GM23338 (cell line): ENCODE measurements around the gene SIGLEC15. TPM values are rescaled to one million over a fixed set of nuclear protein-coding genes. Genes with fewer than 3 reads are reported as not detected.

Experiments
- ATAC-seq: fragments of 200-7000 bp; cut with Tn5 transposase; 3 replicates; pipeline ENCODE4 v1.9.1; 2020
- DNase-seq: peaks from one replicate; pipeline ENCODE4 v3.0.0-alpha.2; 2015; ENCODE audit warnings: low spot score
- H2AFZ ChIP-seq: fragments of 200-600 bp; sonication (generic); 2 replicates; pipeline ENCODE4 v1.8.0; 2016; ENCODE audit warnings: antibody characterized with exemption, mild to moderate bottlenecking, moderate library complexity
- H3F3A ChIP-seq: fragments of 200-600 bp; sonication (generic); replicated peaks from 2 replicates; pipeline ENCODE4 v1.8.0; 2017; ENCODE audit warnings: antibody characterized with exemption, mixed run types, low read depth
- H3K27ac ChIP-seq: fragments of 200-600 bp; sonication (generic); 2 replicates; pipeline ENCODE4 v1.6.1; 2016; ENCODE audit warnings: low read depth
- H3K27me3 ChIP-seq: fragments of 200-600 bp; sonication (generic); 2 replicates; pipeline ENCODE4 v1.8.0; 2016; ENCODE audit warnings: mild to moderate bottlenecking, mixed run types, moderate library complexity; ENCODE audit not compliant: insufficient read depth
- H3K36me3 ChIP-seq: fragments of 200-600 bp; sonication (generic); 2 replicates; pipeline ENCODE4 v1.8.0; 2016; ENCODE audit warnings: mild to moderate bottlenecking; ENCODE audit not compliant: insufficient read depth
- H3K4me1 ChIP-seq: fragments of 200-600 bp; sonication (generic); 2 replicates; pipeline ENCODE4 v1.8.0; 2016; ENCODE audit warnings: mild to moderate bottlenecking, moderate library complexity; ENCODE audit not compliant: insufficient read depth
- H3K4me2 ChIP-seq: fragments of 200-600 bp; sonication (generic); 2 replicates; pipeline ENCODE4 v1.7.1; 2017; ENCODE audit warnings: mixed run types
- H3K4me3 ChIP-seq: fragments of 200-600 bp; sonication (generic); 2 replicates; pipeline ENCODE4 v1.6.1; 2016; ENCODE audit warnings: mixed run types
- H3K79me2 ChIP-seq: fragments of 200-600 bp; sonication (generic); replicated peaks from 2 replicates; pipeline ENCODE4 v1.8.0; 2017; ENCODE audit warnings: mild to moderate bottlenecking; ENCODE audit not compliant: insufficient read depth
- H3K9me2 ChIP-seq: fragments of 200-600 bp; sonication (generic); 2 replicates; pipeline ENCODE4 v1.8.0; 2017; ENCODE audit not compliant: insufficient read depth
- H4K20me1 ChIP-seq: fragments of 200-600 bp; sonication (generic); replicated peaks from 2 replicates; pipeline ENCODE4 v1.8.0; 2017; ENCODE audit warnings: mild to moderate bottlenecking; ENCODE audit not compliant: insufficient read depth
- H3K27ac Mint-ChIP-seq: 2 replicates; pipeline ENCODE4 v1.8.0; 2020; ENCODE audit warnings: inconsistent platforms, mild to moderate bottlenecking, moderate library complexity, mixed read lengths
- H3K27me3 Mint-ChIP-seq: 3 replicates; pipeline ENCODE4 v1.8.0; 2022; ENCODE audit warnings: low read depth, mild to moderate bottlenecking, moderate library complexity, mixed read lengths, inconsistent platforms; ENCODE audit not compliant: insufficient read depth, poor library complexity
- H3K36me3 Mint-ChIP-seq: 3 replicates; pipeline ENCODE4 v1.8.0; 2021; ENCODE audit warnings: low read depth, mild to moderate bottlenecking, inconsistent platforms, moderate library complexity, mixed read lengths
- H3K4me1 Mint-ChIP-seq: 3 replicates; pipeline ENCODE4 v1.8.0; 2020; ENCODE audit warnings: mild to moderate bottlenecking, inconsistent platforms, mixed read lengths
- H3K4me3 Mint-ChIP-seq: 3 replicates; pipeline ENCODE4 v1.8.0; 2021; ENCODE audit warnings: moderate library complexity, mild to moderate bottlenecking, inconsistent platforms, mixed read lengths
- H3K9me3 Mint-ChIP-seq: 3 replicates; pipeline ENCODE4 v1.8.0; 2020; ENCODE audit warnings: moderate library complexity, mild to moderate bottlenecking, inconsistent platforms, mixed read lengths
- CTCF ChIP-seq, 2 experiments: fragments of 200-600 bp in 1 of 2; sonication (generic) in 1 of 2; conservative IDR thresholded peaks; 2 replicates each; pipeline versions ENCODE4 v1.5.1 to v1.6.1; 2016 to 2017; ENCODE audit warnings: antibody characterized with exemption in 2 of 2, low read depth in 2 of 2, mild to moderate bottlenecking in 2 of 2, moderate library complexity in 1 of 2
- ETS1 ChIP-seq: IDR thresholded peaks from 2 replicates; pipeline ENCODE4 v1.6.1; 2016; ENCODE audit warnings: antibody characterized with exemption
- EZH2phosphoT487 ChIP-seq: fragments of 200-600 bp; sonication (generic); IDR thresholded peaks from one replicate; pipeline ENCODE4 v1.8.1; 2018; ENCODE audit warnings: antibody characterized with exemption; ENCODE audit not compliant: unreplicated experiment
- JUNB ChIP-seq: IDR thresholded peaks from one replicate; pipeline ENCODE4 v1.6.1; 2016; ENCODE audit warnings: antibody characterized with exemption; ENCODE audit not compliant: unreplicated experiment
- NANOG ChIP-seq: IDR thresholded peaks from 2 replicates; pipeline ENCODE4 v1.6.1; 2016; ENCODE audit warnings: antibody characterized with exemption, borderline replicate concordance
- POLR2AphosphoS5 ChIP-seq: IDR thresholded peaks from 2 replicates; pipeline ENCODE4 v1.6.1; 2016; ENCODE audit warnings: antibody characterized with exemption, low read depth
- REST ChIP-seq: IDR thresholded peaks from one replicate; pipeline ENCODE4 v1.6.1; 2018; ENCODE audit warnings: antibody characterized with exemption; ENCODE audit not compliant: unreplicated experiment
- STAT1 ChIP-seq: IDR thresholded peaks from one replicate; pipeline ENCODE4 v1.6.1; 2016; ENCODE audit warnings: antibody characterized with exemption; ENCODE audit not compliant: unreplicated experiment
- ZNF114 ChIP-seq: fragments of 250-450 bp; sonication (Bioruptor Pico); IDR thresholded peaks from 2 replicates; pipeline ENCODE4 v1.5.0; 2020; ENCODE audit warnings: mild to moderate bottlenecking, moderate library complexity
- ZNF331 ChIP-seq: fragments of 250-450 bp; sonication (Bioruptor Pico); IDR thresholded peaks from 2 replicates; pipeline ENCODE4 v1.5.0; 2020; ENCODE audit warnings: low read depth, mild to moderate bottlenecking, moderate library complexity
- polyA plus RNA-seq: library from polyadenylated mRNA; unstranded; fragments of >200 nt; fragmentation: Nextera tagmentation; extraction: Ambion mirVana; gene quantifications from 2 replicates; pipeline ENCODE4 v1.2.1, GENCODE V29; 2016
- total RNA-seq: library from RNA; depleted of rRNA; stranded (reverse); fragments of >200 nt; shearing (Covaris generic); gene quantifications from 2 replicates; pipeline ENCODE4 v1.2.3, GENCODE V29; 2014
- TF ChIP-seq, protein P1 (sequence below): fragments of 250-450 bp; sonication (Bioruptor Pico); IDR thresholded peaks from 2 replicates; pipeline ENCODE4 v1.5.0; 2020; ENCODE audit warnings: mild to moderate bottlenecking, moderate library complexity

Gene SIGLEC15
- total and polyA plus RNA-seq, 2 experiments from 2014 or later, result 0.29 TPM; not detected in 1

- no peak for TF ChIP-seq CTCF (conservative IDR thresholded peaks at IDR 0.05; ENCODE audit: low read depth in 2 of 2)
- no peak for TF ChIP-seq POLR2AphosphoS5
- no peak for TF ChIP-seq STAT1
- no peak for TF ChIP-seq ZNF114 (CRISPR knock-in tag)
- no peak for TF ChIP-seq EZH2phosphoT487
Observed at GRCh38 chr18:45863469-45863868, 38.0 kb downstream of the SIGLEC15 start (continued).

GRCh38 chr18:45864081-45864480 is 38.6 kb downstream of the SIGLEC15 start:
- no peak overlapping the region for H3K4me2 ChIP-seq
- H3K36me3 ChIP-seq, result peaks cover 5% of the 10 kb centered on the region
- Mint-ChIP-seq H3K9me3 (no peaks in the 10 kb centered on the region), H3K27ac (no peak overlapping the region), H3K4me1 (no peaks in the 10 kb centered on the region), H3K27me3 (no peaks in the 10 kb centered on the region), H3K4me3 (no peak overlapping the region), H3K36me3 (peaks cover 43% of the 10 kb centered on the region)
- no peaks in the 10 kb centered on the region for H3K27me3 ChIP-seq
- H3K27ac ChIP-seq, result no peak overlapping the region
- no peak overlapping the region for H2AFZ ChIP-seq
- no peaks in the 10 kb centered on the region for H3K9me2 ChIP-seq
- no peaks in the 10 kb centered on the region for H3K79me2 ChIP-seq
- no peak overlapping the region for H3K4me3 ChIP-seq
- no peak for ATAC-seq
- H3F3A ChIP-seq, result no peaks in the 10 kb centered on the region
- H4K20me1 ChIP-seq, result no peaks in the 10 kb centered on the region; the same call in 1 of the 2 replicates
- no peak for DNase-seq
- H3K4me1 ChIP-seq, result no peaks in the 10 kb centered on the region
- no peak for TF ChIP-seq EZH2phosphoT487
- no peak for TF ChIP-seq REST
- TF ChIP-seq NANOG, result no peak
- TF ChIP-seq CTCF (conservative IDR thresholded peaks at IDR 0.05; ENCODE audit: low read depth in 2 of 2), result no peak
- TF ChIP-seq JUNB, result no peak
- TF ChIP-seq ZNF114 (CRISPR knock-in tag), result no peak
- TF ChIP-seq, protein P1, sequence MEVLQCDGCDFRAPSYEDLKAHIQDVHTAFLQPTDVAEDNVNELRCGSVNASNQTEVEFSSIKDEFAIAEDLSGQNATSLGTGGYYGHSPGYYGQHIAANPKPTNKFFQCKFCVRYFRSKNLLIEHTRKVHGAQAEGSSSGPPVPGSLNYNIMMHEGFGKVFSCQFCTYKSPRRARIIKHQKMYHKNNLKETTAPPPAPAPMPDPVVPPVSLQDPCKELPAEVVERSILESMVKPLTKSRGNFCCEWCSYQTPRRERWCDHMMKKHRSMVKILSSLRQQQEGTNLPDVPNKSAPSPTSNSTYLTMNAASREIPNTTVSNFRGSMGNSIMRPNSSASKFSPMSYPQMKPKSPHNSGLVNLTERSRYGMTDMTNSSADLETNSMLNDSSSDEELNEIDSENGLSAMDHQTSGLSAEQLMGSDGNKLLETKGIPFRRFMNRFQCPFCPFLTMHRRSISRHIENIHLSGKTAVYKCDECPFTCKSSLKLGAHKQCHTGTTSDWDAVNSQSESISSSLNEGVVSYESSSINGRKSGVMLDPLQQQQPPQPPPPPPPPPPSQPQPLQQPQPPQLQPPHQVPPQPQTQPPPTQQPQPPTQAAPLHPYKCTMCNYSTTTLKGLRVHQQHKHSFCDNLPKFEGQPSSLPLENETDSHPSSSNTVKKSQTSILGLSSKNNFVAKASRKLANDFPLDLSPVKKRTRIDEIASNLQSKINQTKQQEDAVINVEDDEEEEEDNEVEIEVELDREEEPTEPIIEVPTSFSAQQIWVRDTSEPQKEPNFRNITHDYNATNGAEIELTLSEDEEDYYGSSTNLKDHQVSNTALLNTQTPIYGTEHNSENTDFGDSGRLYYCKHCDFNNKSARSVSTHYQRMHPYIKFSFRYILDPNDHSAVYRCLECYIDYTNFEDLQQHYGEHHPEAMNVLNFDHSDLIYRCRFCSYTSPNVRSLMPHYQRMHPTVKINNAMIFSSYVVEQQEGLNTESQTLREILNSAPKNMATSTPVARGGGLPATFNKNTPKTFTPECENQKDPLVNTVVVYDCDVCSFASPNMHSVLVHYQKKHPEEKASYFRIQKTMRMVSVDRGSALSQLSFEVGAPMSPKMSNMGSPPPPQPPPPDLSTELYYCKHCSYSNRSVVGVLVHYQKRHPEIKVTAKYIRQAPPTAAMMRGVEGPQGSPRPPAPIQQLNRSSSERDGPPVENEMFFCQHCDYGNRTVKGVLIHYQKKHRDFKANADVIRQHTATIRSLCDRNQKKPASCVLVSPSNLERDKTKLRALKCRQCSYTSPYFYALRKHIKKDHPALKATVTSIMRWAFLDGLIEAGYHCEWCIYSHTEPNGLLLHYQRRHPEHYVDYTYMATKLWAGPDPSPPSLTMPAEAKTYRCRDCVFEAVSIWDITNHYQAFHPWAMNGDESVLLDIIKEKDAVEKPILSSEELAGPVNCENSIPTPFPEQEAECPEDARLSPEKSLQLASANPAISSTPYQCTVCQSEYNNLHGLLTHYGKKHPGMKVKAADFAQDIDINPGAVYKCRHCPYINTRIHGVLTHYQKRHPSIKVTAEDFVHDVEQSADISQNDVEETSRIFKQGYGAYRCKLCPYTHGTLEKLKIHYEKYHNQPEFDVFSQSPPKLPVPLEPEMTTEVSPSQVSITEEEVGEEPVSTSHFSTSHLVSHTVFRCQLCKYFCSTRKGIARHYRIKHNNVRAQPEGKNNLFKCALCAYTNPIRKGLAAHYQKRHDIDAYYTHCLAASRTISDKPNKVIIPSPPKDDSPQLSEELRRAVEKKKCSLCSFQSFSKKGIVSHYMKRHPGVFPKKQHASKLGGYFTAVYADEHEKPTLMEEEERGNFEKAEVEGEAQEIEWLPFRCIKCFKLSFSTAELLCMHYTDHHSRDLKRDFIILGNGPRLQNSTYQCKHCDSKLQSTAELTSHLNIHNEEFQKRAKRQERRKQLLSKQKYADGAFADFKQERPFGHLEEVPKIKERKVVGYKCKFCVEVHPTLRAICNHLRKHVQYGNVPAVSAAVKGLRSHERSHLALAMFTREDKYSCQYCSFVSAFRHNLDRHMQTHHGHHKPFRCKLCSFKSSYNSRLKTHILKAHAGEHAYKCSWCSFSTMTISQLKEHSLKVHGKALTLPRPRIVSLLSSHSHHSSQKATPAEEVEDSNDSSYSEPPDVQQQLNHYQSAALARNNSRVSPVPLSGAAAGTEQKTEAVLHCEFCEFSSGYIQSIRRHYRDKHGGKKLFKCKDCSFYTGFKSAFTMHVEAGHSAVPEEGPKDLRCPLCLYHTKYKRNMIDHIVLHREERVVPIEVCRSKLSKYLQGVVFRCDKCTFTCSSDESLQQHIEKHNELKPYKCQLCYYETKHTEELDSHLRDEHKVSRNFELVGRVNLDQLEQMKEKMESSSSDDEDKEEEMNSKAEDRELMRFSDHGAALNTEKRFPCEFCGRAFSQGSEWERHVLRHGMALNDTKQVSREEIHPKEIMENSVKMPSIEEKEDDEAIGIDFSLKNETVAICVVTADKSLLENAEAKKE (CRISPR knock-in tag), result no peak
- TF ChIP-seq ETS1, result no peak
- no peak for TF ChIP-seq ZNF331 (CRISPR knock-in tag)
